ENCODE results near the gene WHRN. TPM values are rescaled to one million over a fixed set of nuclear protein-coding genes. Genes with fewer than 3 reads are reported as not detected.

WHRN gene
- total RNA-seq, result 10 to 100 TPM in 2 of 6 donors, 1 to 10 TPM in 4; 2.5 to 17.8 (median 5.6) TPM

GRCh38 chr9:114505187-114506081 lies at the start of gene WHRN:
Gene WHRN, minus strand, starts transcription at chr9:114505473. Its CDS starts 672 bp downstream, at chr9:114504801.
- Histone ChIP-seq H3K27ac (peak within 1 kb of the TSS in 2 of 4 donors; percentile 37 to 58), H3K27me3 (peaks cover 0 to 10% (median 3%) of the 10 kb centered on the region in 4 donors), H3K4me3 (peak within 1 kb of the TSS; percentile 37 to 68 (median 59)), H3K36me3 (no peaks in the 10 kb centered on the region), H3K9me3 (no peaks in the 10 kb centered on the region), H3K4me1 (peaks cover 6 to 31% (median 19%) of the 10 kb centered on the region in 4 donors)
- DNase-seq, result peak; percentile 95 to 98
- 3 to 4% methylated on average over 20 to 52 of the region's 75 CpGs for WGBS, 2 donors
- ATAC-seq (ENCODE audit: low FRiP score in 2 of 2), result peak; percentile 91 to 96
- TF ChIP-seq POLR2A (IDR thresholded peaks at IDR 0.05), result peak in 2 of 4 donors; percentile 56 to 70
- no peak for TF ChIP-seq EP300 (IDR thresholded peaks at IDR 0.05)
- TF ChIP-seq POLR2AphosphoS5 (IDR thresholded peaks at IDR 0.05), result peak in 1 of 2 donors; percentile 25

- H3K27me3 ChIP-seq, result no peaks in the 10 kb centered on the region
- H3K4me1 ChIP-seq, result no peaks in the 10 kb centered on the region
- no peak overlapping the region for H3K27ac ChIP-seq
- no peaks in the 10 kb centered on the region for H3K9me3 ChIP-seq
- DNase-seq (no peak), ATAC-seq (ENCODE audit: low FRiP score in 2 of 2) (no peak)
- H3K36me3 ChIP-seq, result no peaks in the 10 kb centered on the region
- no peak overlapping the region for H3K4me3 ChIP-seq
- 88 to 89% methylated on average over 3 of the region's 3 CpGs for WGBS, 2 donors
- no peak for TF ChIP-seq EP300 (IDR thresholded peaks at IDR 0.05)
- no peak for TF ChIP-seq POLR2AphosphoS5 (IDR thresholded peaks at IDR 0.05)
- TF ChIP-seq POLR2A (IDR thresholded peaks at IDR 0.05), result no peak
- no peak for TF ChIP-seq CTCF (IDR thresholded peaks at IDR 0.05)
These were observed 47.9 kb upstream of the WHRN start for GRCh38 chr9:114553202-114553601.

- H3K9me3 ChIP-seq, result no peaks in the 10 kb centered on the region
- H3K4me1 ChIP-seq, result no peaks in the 10 kb centered on the region
- H3K36me3 ChIP-seq, result no peaks in the 10 kb centered on the region
- no peak overlapping the region for H3K4me3 ChIP-seq
- no peak overlapping the region for H3K27ac ChIP-seq
- ATAC-seq (ENCODE audit: low FRiP score in 2 of 2), result no peak
- no peaks in the 10 kb centered on the region for H3K27me3 ChIP-seq
- 79 to 92% methylated on average over 5 of the region's 5 CpGs for WGBS, 2 donors
- no peak for DNase-seq
- no peak for TF ChIP-seq POLR2A (IDR thresholded peaks at IDR 0.05)
- TF ChIP-seq POLR2AphosphoS5 (IDR thresholded peaks at IDR 0.05), result no peak
- TF ChIP-seq EP300 (IDR thresholded peaks at IDR 0.05), result no peak
- TF ChIP-seq CTCF (IDR thresholded peaks at IDR 0.05), result no peak
These were observed 47.4 kb upstream of the WHRN start for GRCh38 chr9:114552706-114553105.

- peak; percentile 63 to 90 for ATAC-seq (ENCODE audit: low FRiP score in 2 of 2)
- Histone ChIP-seq H3K4me3 (no peak overlapping the region), H3K27ac (peak overlapping the region in 1 of 4 donors; percentile 6), H3K4me1 (no peaks in the 10 kb centered on the region), H3K36me3 (no peaks in the 10 kb centered on the region), H3K9me3 (no peaks in the 10 kb centered on the region), H3K27me3 (no peaks in the 10 kb centered on the region)
- 76% methylated on average over 6 of the region's 6 CpGs for WGBS, 2 donors
- DNase-seq, result peak in 1 of 2 donors; percentile 66
- TF ChIP-seq POLR2AphosphoS5 (IDR thresholded peaks at IDR 0.05) (no peak), EP300 (IDR thresholded peaks at IDR 0.05) (peak in 1 of 4 donors; percentile 68), POLR2A (IDR thresholded peaks at IDR 0.05) (no peak), CTCF (IDR thresholded peaks at IDR 0.05) (no peak)
These were observed 46.7 kb upstream of the WHRN start for GRCh38 chr9:114551750-114552685.
